Esophagus muscularis mucosa (tissue), 4 donors: ENCODE measurements around the gene CALML4.

Experiments
- EP300 ChIP-seq: sonication (generic); formaldehyde crosslinking; IDR thresholded peaks from one replicate; pipeline ENCODE4 v1.6.1; 2017; ENCODE audit warnings: antibody characterized with exemption
- POLR2A ChIP-seq: fragments of 450-650 bp; IDR thresholded peaks from one replicate; pipeline ENCODE4 v1.6.1; 2017; ENCODE audit warnings: antibody characterized with exemption, moderate library complexity, mild to moderate bottlenecking, low read depth
- POLR2AphosphoS5 ChIP-seq, 2 donors: sonication (generic); formaldehyde crosslinking; IDR thresholded peaks; one replicate each; pipeline ENCODE4 v1.6.1; 2017; ENCODE audit warnings: antibody characterized with exemption in 2 of 2
- TF ChIP-seq, protein P1 (sequence below), 3 experiments: fragments of 200-600 bp in 2 of 3; fragments of 450-650 bp in 1 of 3; sonication (generic) in 2 of 3; IDR thresholded peaks; one replicate each; pipeline ENCODE4 v1.5.1; 2017 to 2019; ENCODE audit warnings: antibody characterized with exemption in 3 of 3, mild to moderate bottlenecking in 2 of 3, moderate library complexity in 1 of 3

DNA sequence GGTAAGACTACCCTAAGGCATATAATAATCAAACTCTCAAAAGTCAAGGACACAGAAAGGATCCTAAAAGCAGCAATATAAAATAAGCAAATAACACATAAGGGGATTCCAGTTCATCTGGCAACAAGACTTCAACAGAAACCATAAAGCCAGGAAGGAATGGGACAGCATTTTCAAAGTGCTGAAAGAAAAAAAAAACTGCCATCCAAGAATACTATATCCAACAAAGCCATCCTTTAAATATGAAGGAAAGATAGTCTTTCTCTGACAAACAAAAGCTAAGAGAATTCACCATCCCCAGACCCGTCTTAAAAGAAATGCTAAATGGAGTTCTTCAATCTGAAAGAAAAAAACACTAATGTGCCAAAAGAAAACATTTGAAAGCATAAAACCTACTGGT, 39.1 kb upstream of the CALML4 start:
- TF ChIP-seq POLR2A (no peak), POLR2AphosphoS5 (IDR thresholded peaks at IDR 0.05) (no peak), EP300 (no peak)
- TF ChIP-seq, protein P1, sequence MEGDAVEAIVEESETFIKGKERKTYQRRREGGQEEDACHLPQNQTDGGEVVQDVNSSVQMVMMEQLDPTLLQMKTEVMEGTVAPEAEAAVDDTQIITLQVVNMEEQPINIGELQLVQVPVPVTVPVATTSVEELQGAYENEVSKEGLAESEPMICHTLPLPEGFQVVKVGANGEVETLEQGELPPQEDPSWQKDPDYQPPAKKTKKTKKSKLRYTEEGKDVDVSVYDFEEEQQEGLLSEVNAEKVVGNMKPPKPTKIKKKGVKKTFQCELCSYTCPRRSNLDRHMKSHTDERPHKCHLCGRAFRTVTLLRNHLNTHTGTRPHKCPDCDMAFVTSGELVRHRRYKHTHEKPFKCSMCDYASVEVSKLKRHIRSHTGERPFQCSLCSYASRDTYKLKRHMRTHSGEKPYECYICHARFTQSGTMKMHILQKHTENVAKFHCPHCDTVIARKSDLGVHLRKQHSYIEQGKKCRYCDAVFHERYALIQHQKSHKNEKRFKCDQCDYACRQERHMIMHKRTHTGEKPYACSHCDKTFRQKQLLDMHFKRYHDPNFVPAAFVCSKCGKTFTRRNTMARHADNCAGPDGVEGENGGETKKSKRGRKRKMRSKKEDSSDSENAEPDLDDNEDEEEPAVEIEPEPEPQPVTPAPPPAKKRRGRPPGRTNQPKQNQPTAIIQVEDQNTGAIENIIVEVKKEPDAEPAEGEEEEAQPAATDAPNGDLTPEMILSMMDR (IDR thresholded peaks at IDR 0.05) = no peak
